ENCODE results near the gene TMUB1.

TMUB1 gene

DNA sequence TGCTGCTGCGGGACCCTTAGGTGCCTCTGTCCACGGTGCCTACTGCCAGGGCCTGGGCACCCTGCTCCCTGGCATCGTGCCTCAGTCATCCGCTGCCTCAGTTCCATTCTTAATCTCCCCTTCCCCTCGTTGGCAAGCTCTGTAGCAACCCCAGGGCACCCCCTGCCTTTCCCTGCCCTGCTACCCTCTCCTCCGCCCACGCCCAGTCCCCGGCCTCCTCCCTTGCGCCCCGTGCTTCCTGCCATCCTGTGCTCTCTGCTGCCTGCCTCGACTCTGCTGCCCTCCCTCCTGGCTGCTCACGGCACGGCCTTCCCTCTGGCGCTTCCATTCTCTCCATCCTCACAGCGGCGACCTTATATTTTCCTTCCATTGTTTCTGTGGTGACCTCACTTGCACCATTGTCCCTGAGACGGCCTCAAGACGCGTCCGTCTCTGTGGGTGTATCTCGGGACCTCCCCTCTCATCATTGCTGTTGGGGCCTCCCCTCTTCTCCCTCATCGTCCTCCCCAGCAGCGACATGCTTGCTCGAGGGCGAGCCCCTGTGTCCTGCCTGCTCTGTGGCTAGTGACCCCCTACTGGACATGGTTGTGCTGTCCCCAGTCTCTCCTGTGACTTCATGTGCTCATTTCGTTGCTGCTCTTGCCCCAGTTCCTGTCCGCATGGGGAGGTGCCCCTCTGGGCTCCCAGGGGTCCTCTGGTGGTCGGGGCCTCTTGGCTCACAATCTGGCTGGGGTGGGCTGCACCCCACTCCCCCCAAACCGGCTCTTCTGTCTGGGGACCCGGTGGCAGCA lies 38.3 kb upstream of the TMUB1 start:
- DNase-seq (ENCODE audit: low spot score), result no peak

DNA sequence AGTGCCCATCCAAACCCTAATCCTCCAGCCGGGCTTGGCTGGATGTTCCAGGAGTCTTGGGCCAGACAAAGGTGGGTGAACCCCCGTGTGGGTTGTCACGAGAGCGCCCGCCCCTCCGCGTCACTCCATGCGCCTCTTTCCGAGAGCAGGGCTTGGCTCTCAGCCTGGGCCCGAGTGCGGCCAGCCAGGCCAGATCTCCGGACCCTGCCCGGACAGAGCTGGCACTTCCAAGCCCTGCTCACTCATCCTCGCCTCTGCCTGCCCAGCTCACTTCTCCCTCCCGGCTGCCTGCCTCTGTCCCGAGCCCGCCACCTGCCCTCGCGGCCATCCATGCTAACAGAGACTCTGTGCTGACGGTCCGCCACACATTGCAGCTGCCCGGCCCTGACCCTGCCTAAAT lies 37.6 kb upstream of the TMUB1 start:
- DNase-seq (ENCODE audit: low spot score), result no peak

DNA sequence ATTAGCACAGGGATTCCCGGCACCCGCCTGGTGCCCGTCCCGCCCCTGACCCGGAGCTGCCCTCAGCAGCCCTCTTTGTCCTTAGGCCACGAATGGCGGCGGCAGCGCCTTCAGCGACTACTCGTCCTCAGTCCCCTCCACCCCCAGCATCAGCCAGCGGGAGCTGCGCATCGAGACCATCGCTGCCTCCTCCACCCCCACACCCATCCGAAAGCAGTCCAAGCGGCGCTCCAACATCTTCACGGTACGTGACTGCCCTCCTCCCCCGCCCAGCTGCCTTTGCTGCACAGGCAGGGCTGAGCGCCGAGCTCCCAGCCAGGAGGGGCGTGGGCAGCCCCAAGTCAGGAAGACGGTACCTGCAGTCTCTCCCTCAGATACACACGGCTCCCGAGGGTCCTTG lies 36.6 kb upstream of the TMUB1 start:
- DNase-seq (ENCODE audit: low spot score), result no peak

DNA sequence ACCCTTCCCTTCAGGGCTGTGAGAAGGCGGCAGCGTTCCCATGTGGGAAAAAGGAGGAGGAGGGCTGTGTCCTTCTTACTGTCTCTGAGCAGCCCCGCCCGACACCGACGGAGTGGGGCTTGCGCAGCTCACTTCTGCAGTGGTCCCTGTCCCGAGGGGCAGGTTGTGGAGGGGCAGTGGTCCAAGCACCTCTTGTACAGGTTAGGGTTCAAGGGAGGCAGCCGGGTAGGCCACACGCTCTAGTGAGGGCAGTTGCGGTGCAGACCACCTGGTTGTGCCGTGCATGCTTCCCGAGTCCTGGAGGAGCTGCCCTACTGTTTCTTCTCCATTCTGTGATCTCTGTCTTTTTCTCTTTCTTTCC lies 35.7 kb upstream of the TMUB1 start:
- no peak for DNase-seq (ENCODE audit: low spot score)

DNA sequence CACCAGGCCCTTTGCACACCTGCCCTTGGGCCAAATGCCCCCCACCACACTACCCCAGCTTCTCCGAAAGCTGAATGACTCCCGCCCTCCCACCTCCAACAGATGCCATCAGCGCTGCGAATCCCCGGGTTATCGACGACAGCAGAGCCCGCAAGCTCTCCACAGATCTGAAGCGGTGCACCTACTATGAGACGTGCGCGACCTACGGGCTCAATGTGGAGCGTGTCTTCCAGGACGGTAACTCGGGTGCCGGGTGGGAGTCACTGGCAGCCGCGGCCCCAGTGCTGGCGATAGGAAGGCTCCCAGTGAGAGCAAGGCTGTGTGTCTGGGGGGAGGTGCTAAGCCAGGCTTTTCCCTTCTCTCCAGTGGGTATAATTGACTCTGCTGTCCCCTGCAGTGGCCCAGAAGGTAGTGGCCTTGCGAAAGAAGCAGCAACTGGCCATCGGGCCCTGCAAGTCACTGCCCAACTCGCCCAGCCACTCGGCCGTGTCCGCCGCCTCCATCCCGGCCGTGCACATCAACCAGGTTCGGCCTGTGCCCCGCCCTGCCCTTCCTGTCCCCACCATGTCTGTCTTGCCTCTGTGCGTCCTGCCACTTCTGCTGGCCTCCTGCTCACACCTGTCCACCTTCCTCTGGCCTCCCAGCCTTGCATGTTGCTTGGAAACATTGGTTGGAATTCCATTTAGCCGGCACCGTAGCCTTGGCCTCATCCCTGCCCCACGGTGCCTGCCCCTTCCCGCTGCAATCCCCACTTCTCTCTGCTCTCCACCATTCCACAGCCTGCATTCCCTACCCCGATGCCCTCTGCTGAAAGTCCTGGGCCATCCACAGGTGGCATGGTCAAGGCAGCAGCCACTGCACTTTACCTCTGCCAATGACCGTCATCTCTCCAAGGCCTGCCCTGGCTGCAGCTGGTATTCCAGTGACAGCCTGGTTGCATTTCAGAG lies 35.1 kb upstream of the TMUB1 start:
- DNase-seq (ENCODE audit: low spot score), result no peak

DNA sequence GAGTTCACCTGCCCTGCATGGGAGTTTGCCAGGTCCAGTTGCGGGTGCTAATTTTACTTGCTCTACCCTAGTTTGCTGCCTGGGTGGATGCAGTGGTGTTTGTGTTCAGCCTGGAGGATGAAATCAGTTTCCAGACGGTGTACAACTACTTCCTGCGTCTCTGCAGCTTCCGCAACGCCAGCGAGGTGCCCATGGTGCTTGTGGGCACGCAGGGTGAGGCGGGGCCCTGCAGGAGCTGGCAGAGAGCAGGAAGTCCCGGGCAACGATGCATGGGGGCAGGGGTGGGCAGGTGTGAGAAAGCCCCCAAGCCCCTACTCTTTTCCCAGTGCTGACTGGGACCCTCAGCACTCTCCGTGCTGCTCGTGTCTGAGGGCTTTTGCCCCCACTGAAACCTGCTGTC lies 34.3 kb upstream of the TMUB1 start:
- no peak for DNase-seq (ENCODE audit: low spot score)

DNA sequence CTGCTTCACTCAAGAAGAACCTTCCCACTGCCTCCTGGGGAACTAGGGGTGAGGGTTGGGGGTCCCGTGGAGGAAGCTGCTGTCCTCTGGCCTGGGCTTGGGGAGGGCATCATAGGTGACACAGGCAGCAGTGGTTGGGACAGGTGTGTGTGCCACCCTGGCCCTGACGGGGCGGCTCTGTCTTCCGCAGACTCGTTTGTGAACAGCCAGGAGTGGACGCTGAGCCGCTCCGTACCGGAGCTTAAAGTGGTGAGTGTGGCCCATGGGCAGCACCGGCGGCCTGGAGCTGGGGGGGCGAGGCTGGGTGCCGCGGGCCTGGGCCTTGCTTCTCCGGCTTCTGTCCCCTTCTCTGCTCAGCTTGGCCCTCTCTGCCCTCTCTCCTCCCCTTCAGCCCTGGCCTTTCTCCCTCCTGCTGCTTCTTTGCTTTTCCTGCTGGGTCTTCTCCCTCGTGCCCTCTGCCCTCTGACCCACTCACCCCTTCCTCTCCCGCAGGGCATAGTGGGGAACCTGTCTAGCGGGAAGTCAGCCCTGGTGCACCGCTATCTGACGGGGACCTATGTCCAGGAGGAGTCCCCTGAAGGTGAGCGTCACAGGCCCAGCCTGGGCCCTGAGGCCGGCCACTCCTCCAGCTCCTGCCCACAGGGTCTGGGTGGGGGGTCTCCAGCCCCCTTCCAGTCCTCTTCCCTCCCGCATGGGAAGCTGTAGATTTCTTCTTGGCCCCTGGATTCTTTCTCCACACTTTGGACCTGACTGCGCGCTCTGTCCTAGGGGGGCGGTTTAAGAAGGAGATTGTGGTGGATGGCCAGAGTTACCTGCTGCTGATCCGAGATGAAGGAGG lies 33.5 kb upstream of the TMUB1 start:
- DNase-seq (ENCODE audit: low spot score), result no peak

DNA sequence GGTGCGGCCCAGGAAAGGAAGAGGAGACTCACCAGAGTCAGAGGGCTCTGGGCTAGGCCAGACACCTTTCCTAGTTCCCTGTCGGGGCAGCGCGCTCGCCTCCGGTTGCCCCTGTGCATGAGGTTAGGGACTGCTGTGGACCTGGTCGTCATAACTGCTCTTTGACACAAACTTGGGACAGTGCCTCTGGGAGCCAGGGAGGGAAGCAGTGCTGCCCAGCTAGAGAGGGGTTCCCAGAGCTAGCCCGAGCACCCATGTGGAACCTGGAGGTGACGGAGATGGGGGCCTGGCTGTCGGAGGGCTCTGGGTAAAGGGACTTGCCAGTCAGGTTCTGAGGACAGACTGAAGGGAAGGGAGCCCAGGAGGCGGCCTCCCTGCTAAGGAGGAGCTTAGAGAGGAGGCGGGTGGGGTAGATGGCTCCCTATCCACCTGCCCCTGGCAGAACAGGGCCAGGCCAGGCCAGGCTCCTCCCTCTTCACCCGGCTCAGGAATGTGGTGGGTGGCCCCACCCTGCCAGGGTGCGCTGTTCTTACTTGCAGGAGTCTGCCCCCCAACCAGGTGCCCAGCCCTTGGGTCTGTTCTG lies 32.6 kb upstream of the TMUB1 start:
- no peak for DNase-seq (ENCODE audit: low spot score)

DNA sequence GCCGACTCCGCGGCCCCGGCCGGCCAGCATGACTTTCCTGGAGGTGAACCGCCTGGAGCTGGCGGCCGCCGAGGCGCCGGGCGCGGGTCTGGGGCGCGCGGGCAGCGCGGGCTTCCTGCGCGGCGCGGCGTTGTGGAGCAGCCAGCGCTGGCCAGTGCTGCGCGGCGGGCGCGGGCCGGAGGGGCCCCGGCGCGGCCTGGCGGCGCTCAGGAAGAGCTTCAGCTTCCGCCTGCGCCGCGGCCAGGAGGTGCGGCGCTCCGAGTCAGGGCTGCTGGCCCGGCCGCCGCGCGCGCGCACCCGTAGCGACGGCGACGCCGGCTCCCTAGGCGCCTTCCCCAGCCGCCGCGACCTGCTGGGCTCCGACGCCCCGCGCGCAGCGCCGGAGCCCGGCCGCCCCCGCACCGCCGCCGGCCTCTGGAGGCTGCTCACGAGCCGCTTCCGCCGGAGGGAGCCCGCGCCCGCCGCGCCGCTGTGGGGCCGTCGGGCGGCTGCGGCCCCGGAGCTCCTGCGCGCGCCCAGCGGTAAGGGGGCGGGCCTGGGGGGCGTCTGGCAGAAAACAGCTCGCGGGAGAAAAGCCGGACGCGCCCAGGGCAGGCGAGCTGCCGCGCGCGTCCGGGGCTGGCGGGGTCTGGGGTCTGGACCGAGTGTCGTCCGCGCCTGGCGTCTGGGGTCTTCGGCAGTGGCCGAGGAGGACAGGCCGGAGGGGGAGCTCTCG lies 32.0 kb upstream of the TMUB1 start:
- no peak for DNase-seq (ENCODE audit: low spot score)

DNA sequence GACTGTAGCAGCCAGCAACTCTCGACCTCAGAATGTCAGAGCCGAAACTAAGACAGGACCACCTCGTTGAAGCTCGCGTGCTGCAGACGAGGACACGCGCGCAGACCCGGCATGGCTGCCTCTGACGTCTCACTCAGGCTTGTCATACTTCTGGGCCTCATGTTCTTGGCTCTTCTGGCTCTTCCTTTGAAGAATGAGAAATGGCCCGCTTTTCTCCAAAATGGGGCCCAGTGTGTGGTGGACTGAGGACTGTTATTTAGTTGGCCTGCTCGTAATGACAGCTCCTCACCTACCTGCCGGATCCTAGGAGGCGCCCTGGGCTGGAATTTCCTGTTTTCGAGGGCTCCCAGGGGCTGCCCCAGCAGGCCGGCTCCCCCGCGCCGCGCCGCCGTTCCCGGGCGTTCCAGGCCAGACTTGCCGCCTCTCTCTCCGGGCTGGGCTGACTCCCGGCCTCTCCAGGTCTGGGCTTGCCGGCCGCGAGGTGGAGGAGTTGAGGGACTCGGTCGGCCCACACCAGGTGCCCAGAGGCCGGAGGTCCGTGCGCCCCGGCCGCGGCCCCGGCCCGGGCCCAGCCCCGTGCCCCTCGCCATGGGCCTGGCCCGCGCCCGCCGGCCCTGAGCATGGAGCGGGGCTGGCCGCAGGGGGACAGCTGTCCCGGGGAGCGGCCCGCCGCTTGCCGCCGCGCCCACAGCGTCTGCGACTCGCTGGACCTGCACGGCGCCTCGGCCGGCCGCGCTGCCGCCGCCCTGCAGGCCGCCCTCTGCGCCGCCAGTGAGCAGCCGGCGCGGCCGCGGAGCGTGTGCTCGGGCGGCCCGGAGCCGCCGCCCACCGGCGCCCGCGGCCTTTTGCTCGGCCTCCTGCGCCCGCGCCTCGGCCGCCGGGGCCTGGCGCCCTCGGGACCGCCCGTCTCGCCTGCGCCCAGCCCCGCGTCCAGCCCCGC lies 31.1 kb upstream of the TMUB1 start:
- no peak for DNase-seq (ENCODE audit: low spot score)

DNA sequence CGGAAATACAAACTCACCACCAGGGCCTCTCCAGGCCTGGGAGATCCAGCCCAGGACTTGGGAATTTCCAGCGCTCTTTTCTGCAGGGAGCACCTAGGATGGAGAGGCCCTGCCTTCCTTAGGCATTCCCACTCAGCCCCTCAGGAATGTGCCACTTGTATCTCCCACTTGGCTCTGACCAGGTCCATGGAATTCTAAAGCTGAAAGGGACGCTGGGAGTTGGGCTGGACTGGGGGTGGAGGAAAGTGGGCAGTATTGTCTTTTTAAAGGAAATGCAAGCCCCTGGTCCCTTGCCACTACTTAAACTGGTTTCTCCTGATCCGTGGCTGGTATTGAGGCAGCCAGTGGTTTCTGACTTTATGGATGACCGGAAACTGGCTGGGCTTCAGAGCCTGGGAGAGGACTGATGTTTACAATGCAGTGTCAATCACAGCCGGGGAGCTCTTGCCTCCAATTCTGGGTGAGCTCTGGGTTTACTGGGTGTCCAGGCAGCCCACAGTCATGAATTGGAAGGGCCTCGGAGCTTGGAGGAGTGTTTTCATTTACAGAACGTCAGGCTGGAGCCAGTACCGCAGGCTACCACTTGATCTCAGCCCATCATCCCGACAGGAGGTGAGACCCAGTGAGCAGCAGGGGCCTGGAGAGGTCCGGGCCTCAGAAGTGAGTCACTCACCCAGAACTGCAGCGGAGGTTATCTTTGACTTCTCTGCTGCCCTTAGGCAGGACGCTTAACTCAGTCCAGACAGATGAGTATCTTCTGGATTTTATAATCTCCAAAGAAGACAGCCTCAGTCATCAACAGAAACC lies 30.3 kb upstream of the TMUB1 start:
- no peak for DNase-seq (ENCODE audit: low spot score)

DNA sequence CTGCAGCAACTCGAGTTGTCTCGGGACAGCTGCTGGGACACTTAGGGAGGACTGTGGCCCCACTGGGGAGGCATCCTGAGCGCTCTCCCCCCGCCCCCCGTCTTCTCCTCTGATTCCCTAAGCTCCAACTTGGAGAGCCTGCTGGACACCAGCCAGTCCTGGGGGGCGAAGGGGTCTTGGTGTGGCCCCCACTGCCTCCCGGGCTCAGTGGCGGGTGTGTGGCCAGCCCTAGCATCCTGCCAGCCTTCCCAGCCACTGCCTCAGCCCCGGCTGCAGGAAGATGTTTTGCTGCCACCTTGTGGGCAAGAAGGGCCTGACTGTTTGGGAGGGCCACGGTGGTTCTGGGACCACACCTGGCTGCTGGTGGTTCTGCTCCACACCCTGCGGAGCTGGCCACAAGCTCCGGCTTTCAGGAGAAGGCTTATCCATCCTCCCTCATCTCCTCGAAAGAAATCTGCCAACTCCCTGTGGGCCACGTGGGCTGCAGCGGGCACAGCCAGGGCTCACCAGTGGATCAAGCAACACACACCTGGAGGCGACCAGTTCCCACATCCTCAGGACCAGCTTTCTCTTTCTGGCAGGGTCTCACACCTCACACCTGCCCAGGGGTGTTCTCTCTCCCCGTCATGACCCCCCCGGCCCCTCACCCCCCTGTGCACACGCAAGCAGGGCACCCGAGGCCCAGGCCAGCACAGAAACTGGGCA lies 27.8 kb upstream of the TMUB1 start:
- no peak for DNase-seq (ENCODE audit: low spot score)

DNA sequence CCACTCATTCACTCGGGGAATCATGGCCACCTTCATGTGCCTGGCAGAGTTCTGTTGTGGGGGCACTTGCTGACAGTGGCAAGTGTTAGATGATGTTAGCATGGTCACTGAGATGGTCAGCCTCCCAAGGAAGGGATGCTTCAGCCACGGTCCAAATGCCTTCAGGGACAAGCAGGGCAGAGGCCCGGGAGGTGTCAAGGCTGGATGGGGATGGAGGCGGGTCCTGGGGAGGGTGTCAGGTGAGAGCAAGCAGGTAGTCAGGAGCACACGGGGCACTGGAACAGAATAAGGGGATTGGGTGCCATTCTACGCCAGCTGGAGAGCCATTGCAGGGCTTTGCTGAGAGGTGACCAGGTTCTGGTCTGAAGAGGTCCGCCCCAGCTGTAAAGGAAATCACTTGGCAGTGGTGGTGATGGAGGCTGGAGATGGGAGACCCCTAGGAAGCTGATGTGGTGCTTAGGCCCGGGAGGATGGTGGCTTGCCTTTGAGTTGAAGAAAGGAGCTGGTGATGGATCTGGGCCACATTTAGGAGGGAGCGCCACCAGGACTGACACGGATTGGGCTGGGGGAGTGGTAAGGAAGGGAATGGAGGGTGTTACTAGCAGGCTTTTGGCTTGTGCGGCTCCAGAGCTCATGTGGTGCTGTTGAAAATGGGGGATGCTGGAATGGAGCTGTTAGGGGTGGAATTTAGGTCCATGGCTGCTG lies 27.1 kb upstream of the TMUB1 start:
- no peak for DNase-seq (ENCODE audit: low spot score)

DNA sequence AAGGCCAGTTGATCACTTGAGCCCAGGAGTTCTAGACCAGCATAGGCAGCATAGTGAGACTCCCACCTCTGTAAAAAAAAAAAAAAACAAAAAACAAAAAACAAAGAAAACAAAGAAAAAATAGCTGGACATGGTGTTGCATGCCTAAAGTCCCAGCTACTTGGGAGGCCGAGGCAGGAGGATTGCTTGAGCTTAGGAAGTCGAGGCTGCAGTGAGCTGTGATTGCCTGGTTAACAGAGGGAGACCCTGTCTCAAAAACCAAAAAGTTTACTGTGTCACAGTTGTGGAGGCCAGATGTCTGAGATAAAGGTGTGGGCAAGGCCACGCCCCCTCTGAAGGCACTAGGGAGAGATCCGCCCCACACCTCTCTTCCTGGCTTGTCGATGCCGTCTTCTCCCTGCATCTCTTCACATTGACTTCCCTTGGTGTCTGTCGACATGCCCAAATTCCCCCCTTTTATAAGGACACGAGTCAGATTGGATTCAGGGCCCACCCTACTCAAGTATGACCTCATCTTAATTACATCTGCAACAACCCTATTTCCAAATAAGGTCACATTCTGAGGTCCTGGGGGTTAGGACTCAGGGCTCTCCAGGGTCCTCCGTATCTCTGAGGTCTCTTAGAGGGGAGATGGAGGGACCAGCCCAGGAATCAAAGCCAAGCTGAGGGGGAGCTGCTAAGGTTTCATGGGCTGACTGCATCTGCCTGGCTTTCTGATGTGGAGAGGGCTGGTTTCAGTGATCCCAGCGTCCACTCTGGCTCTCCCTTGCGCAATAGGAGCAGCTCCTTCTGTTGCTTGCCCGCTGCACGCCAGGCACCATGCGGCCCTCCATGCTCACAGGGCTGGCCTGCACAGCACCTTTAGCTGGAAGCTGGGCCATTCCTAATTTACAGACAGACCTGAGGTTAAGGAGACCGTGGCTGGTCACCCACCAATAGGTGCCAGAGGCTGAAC lies 26.1 kb upstream of the TMUB1 start:
- DNase-seq (ENCODE audit: low spot score), result no peak

DNA sequence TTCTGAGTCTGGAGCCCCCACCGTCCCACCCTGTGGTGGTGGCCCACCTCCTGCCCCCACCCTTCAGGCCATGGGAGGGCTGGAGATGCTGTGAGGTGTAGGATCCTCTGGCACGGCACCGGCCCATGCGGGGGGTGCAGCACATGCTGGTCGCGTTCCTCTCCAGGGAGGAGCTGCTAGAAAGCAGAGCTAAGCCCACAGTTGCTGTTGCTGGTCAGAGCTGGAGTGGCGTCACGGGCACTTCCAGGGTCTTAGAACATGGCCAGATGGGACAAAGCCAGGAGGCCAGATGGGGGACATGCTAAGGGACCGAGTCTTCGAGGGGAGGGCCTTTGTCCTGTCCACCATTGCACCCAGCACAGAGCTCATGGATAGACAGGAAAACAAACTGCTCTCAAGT lies 24.6 kb upstream of the TMUB1 start:
- no peak for DNase-seq (ENCODE audit: low spot score)

DNA sequence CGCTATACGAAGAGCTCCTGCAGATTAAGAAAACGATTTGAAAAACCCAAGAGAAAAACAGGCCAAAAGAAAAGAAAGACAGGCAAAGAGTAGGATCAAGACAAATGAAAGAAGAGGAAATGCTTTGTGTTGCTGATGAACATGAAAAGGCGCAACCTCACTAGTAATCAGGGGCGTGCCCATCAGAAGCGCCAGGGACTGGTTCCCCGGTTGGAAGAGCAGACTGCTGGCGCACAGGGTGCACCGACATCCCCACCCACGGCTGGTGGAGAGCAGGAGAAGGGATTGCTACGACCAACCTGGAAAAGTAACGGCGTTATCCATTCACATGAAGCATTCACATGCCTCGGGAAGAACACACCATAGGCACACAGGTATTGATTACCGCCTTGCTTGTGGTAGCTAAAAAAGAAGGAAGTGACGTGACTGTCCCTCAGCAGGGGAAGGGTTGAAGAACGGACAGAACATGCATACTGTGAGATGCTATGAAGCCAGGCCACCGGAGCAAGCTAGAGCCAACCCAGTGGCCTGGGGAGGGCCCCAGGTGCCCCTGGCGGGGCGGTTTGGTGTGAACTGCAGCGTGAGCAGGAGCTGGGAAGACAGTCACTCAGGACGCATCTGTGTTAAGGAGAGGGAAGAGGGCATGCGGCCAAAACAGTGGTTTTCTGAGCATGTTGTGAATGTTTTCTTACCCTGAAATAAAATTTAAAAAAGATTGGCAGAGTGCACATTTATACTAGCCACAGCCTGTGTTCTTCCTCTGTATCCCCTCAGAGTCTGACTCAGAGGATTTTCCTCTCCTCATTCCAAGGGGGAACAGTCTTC lies 21.3 kb upstream of the TMUB1 start:
- no peak for DNase-seq (ENCODE audit: low spot score)

Data from putamen (tissue), 1 donor.